ENCODE results near the gene SKAP1. TPM values are rescaled to one million over a fixed set of nuclear protein-coding genes. Genes with fewer than 3 reads are reported as not detected.

SKAP1 gene
- total and polyA plus RNA-seq, 2 of the 13 experiments (the other 11 are each of a cell fraction or from before 2014, with no cell fraction given) = 0.21 TPM; not detected in 1

DNA sequence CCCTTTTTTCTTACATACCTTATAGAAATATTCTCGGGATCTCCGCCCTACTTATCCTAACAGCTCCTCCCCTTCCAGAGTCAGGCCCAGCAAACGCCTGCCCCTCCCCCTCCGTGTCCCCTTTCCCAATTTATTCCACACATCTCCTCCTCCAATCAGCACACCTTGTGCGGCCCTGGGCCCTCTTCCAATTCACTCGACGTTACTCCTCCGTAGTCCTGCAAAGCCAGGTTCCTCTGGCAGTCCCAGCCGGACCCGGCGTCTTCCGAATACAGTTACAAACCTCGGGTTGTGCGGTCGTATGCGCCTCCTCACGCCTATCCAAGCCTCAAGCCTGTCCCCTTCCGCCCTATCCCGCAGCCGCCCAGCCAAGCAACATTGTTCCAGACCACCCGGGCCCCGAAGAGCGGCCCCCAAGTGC is 329.4 kb downstream of the SKAP1 start (continued):
- TF ChIP-seq NR2F2 (IDR thresholded peaks at IDR 0.05; ENCODE audit: borderline replicate concordance, low read depth) (no peak), ZNF136 (CRISPR knock-in tag; IDR thresholded peaks at IDR 0.05; ENCODE audit: low read depth) (peak; percentile 24; the same call in 1 of the 2 replicates), NKX3-1 (CRISPR knock-in tag; IDR thresholded peaks at IDR 0.05) (no peak), ZNF562 (CRISPR knock-in tag; IDR thresholded peaks at IDR 0.05; ENCODE audit: borderline replicate concordance) (no peak), ZKSCAN8 (CRISPR knock-in tag; IDR thresholded peaks at IDR 0.05; ENCODE audit: borderline replicate concordance) (no peak), CHCHD3 (CRISPR knock-in tag; IDR thresholded peaks at IDR 0.05) (no peak), PRPF4 (IDR thresholded peaks at IDR 0.05; ENCODE audit: low read depth, low read length, poor library complexity, severe bottlenecking) (peak; percentile 32), NRL (CRISPR knock-in tag; IDR thresholded peaks at IDR 0.05; ENCODE audit: borderline replicate concordance) (no peak), CREBL2 (CRISPR knock-in tag; IDR thresholded peaks at IDR 0.05; ENCODE audit: borderline replicate concordance) (0 out of 2 replicates have a peak, but pooled peaks have one; percentile 10), ATF7 (IDR thresholded peaks at IDR 0.05) (no peak), ATF7 (CRISPR knock-in tag; IDR thresholded peaks at IDR 0.05) (no peak)
- TF ChIP-seq, protein P1, sequence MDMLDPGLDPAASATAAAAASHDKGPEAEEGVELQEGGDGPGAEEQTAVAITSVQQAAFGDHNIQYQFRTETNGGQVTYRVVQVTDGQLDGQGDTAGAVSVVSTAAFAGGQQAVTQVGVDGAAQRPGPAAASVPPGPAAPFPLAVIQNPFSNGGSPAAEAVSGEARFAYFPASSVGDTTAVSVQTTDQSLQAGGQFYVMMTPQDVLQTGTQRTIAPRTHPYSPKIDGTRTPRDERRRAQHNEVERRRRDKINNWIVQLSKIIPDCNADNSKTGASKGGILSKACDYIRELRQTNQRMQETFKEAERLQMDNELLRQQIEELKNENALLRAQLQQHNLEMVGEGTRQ (IDR thresholded peaks at IDR 0.05; ENCODE audit: low read depth, low read length) = no peak
- TF ChIP-seq, protein P1 (CRISPR knock-in tag; IDR thresholded peaks at IDR 0.05; ENCODE audit: borderline replicate concordance) = no peak
- TF ChIP-seq, protein P2, sequence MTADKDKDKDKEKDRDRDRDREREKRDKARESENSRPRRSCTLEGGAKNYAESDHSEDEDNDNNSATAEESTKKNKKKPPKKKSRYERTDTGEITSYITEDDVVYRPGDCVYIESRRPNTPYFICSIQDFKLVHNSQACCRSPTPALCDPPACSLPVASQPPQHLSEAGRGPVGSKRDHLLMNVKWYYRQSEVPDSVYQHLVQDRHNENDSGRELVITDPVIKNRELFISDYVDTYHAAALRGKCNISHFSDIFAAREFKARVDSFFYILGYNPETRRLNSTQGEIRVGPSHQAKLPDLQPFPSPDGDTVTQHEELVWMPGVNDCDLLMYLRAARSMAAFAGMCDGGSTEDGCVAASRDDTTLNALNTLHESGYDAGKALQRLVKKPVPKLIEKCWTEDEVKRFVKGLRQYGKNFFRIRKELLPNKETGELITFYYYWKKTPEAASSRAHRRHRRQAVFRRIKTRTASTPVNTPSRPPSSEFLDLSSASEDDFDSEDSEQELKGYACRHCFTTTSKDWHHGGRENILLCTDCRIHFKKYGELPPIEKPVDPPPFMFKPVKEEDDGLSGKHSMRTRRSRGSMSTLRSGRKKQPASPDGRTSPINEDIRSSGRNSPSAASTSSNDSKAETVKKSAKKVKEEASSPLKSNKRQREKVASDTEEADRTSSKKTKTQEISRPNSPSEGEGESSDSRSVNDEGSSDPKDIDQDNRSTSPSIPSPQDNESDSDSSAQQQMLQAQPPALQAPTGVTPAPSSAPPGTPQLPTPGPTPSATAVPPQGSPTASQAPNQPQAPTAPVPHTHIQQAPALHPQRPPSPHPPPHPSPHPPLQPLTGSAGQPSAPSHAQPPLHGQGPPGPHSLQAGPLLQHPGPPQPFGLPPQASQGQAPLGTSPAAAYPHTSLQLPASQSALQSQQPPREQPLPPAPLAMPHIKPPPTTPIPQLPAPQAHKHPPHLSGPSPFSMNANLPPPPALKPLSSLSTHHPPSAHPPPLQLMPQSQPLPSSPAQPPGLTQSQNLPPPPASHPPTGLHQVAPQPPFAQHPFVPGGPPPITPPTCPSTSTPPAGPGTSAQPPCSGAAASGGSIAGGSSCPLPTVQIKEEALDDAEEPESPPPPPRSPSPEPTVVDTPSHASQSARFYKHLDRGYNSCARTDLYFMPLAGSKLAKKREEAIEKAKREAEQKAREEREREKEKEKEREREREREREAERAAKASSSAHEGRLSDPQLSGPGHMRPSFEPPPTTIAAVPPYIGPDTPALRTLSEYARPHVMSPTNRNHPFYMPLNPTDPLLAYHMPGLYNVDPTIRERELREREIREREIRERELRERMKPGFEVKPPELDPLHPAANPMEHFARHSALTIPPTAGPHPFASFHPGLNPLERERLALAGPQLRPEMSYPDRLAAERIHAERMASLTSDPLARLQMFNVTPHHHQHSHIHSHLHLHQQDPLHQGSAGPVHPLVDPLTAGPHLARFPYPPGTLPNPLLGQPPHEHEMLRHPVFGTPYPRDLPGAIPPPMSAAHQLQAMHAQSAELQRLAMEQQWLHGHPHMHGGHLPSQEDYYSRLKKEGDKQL (CRISPR knock-in tag; IDR thresholded peaks at IDR 0.05; ENCODE audit: low read depth) = no peak
- TF ChIP-seq, protein P3, sequence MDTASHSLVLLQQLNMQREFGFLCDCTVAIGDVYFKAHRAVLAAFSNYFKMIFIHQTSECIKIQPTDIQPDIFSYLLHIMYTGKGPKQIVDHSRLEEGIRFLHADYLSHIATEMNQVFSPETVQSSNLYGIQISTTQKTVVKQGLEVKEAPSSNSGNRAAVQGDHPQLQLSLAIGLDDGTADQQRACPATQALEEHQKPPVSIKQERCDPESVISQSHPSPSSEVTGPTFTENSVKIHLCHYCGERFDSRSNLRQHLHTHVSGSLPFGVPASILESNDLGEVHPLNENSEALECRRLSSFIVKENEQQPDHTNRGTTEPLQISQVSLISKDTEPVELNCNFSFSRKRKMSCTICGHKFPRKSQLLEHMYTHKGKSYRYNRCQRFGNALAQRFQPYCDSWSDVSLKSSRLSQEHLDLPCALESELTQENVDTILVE (CRISPR knock-in tag; IDR thresholded peaks at IDR 0.05) = no peak
- TF ChIP-seq, protein P4, sequence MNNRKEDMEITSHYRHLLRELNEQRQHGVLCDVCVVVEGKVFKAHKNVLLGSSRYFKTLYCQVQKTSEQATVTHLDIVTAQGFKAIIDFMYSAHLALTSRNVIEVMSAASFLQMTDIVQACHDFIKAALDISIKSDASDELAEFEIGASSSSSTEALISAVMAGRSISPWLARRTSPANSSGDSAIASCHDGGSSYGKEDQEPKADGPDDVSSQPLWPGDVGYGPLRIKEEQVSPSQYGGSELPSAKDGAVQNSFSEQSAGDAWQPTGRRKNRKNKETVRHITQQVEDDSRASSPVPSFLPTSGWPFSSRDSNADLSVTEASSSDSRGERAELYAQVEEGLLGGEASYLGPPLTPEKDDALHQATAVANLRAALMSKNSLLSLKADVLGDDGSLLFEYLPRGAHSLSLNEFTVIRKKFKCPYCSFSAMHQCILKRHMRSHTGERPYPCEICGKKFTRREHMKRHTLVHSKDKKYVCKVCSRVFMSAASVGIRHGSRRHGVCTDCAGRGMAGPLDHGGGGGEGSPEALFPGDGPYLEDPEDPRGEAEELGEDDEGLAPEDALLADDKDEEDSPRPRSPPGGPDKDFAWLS (CRISPR knock-in tag; IDR thresholded peaks at IDR 0.05; ENCODE audit: borderline replicate concordance) = no peak
- TF ChIP-seq, protein P5, sequence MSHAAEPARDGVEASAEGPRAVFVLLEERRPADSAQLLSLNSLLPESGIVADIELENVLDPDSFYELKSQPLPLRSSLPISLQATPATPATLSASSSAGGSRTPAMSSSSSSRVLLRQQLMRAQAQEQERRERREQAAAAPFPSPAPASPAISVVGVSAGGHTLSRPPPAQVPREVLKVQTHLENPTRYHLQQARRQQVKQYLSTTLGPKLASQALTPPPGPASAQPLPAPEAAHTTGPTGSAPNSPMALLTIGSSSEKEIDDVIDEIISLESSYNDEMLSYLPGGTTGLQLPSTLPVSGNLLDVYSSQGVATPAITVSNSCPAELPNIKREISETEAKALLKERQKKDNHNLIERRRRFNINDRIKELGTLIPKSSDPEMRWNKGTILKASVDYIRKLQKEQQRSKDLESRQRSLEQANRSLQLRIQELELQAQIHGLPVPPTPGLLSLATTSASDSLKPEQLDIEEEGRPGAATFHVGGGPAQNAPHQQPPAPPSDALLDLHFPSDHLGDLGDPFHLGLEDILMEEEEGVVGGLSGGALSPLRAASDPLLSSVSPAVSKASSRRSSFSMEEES (CRISPR knock-in tag; IDR thresholded peaks at IDR 0.05) = no peak

Data from HepG2 (cell line).